Neural cell (in vitro differentiated cells): ENCODE results near the gene SMPD3. TPM values are rescaled to one million over a fixed set of nuclear protein-coding genes. Genes with fewer than 3 reads are reported as not detected.

Experiments used
- H2AFZ ChIP-seq: fragments of 200-600, 300-800 bp; sonication (generic), shearing (Covaris generic); 2 replicates; pipeline ENCODE4 v1.6.0; 2014; ENCODE audit warnings: low read depth, mild to moderate bottlenecking, antibody characterized with exemption, low read length, moderate library complexity
- H3F3A ChIP-seq: fragments of 200-600 bp; shearing (Covaris generic); 2 replicates; pipeline ENCODE4 v1.6.1; 2016; ENCODE audit warnings: mild to moderate bottlenecking, moderate library complexity, mixed read lengths, antibody characterized with exemption, low read length; ENCODE audit not compliant: insufficient read depth, poor library complexity, severe bottlenecking
- H3K27ac ChIP-seq: fragments of 200-600, 300-800 bp; sonication (generic), shearing (Covaris generic); 2 replicates; pipeline ENCODE4 v1.5.1; 2014; ENCODE audit warnings: mild to moderate bottlenecking, low read length, moderate library complexity
- H3K27me3 ChIP-seq: fragments of 300-800, 200-600 bp; sonication (generic), shearing (Covaris generic); 2 replicates; pipeline ENCODE4 v1.6.0; 2014; ENCODE audit warnings: mild to moderate bottlenecking, low read depth, low read length, moderate library complexity; ENCODE audit not compliant: insufficient read depth
- H3K36me3 ChIP-seq: fragments of 300-800, 200-600 bp; sonication (generic), shearing (Covaris generic); 2 replicates; pipeline ENCODE4 v1.5.1; 2014; ENCODE audit warnings: mild to moderate bottlenecking, antibody characterized with exemption, low read length, moderate library complexity; ENCODE audit not compliant: insufficient read depth
- H3K4me2 ChIP-seq: fragments of 300-800, 200-600 bp; sonication (generic), shearing (Covaris generic); 2 replicates; pipeline ENCODE4 v1.6.0; 2014; ENCODE audit warnings: mild to moderate bottlenecking, low read length
- H3K4me3 ChIP-seq: fragments of 300-800, 200-600 bp; sonication (generic), shearing (Covaris generic); 2 replicates; pipeline ENCODE4 v1.5.1; 2014; ENCODE audit warnings: mild to moderate bottlenecking, low read length, moderate library complexity
- H3K79me2 ChIP-seq: fragments of 200-600 bp; shearing (Covaris generic); replicated peaks from 2 replicates; pipeline ENCODE4 v1.6.0; 2014; ENCODE audit warnings: mild to moderate bottlenecking, low read length, moderate library complexity; ENCODE audit not compliant: insufficient read depth
- H3K9ac ChIP-seq: fragments of 300-800, 200-600 bp; sonication (generic), shearing (Covaris generic); 2 replicates; pipeline ENCODE4 v1.6.1; 2016; ENCODE audit warnings: mild to moderate bottlenecking, low read length, mixed read lengths
- H3K9me2 ChIP-seq: fragments of 200-600 bp; shearing (Covaris generic); 2 replicates; pipeline ENCODE4 v1.6.1; 2016; ENCODE audit warnings: mild to moderate bottlenecking, low read length, mixed read lengths; ENCODE audit not compliant: insufficient read depth
- H3K9me3 ChIP-seq: fragments of 200-600, 300-800 bp; sonication (generic), shearing (Covaris generic); 2 replicates; pipeline ENCODE4 v1.6.1; 2016; ENCODE audit warnings: mild to moderate bottlenecking, mixed run types, low read length, moderate library complexity, mixed read lengths
- H4K20me1 ChIP-seq: fragments of 200-600 bp; shearing (Covaris generic); 2 replicates; pipeline ENCODE4 v1.6.1; 2016; ENCODE audit warnings: mild to moderate bottlenecking, mixed run types; ENCODE audit not compliant: insufficient read depth
- EP300 ChIP-seq: fragments of 450-650 bp; conservative IDR thresholded peaks from 2 replicates; pipeline ENCODE4 v1.6.1; 2014; ENCODE audit warnings: antibody characterized with exemption, mild to moderate bottlenecking, moderate library complexity; ENCODE audit not compliant: poor library complexity, severe bottlenecking
- EZH2 ChIP-seq: fragments of 200-600, 300-800 bp; shearing (Covaris generic), sonication (generic); IDR thresholded peaks from 2 replicates; pipeline ENCODE4 v1.6.1; 2014; ENCODE audit warnings: antibody characterized with exemption, low read length, borderline replicate concordance, mild to moderate bottlenecking; ENCODE audit not compliant: insufficient read depth, poor library complexity, severe bottlenecking
- MXI1 ChIP-seq: fragments of 450-650 bp; conservative IDR thresholded peaks from 2 replicates; pipeline ENCODE4 v1.6.1; 2014; ENCODE audit warnings: antibody characterized with exemption, mild to moderate bottlenecking; ENCODE audit not compliant: poor library complexity, severe bottlenecking
- POLR2AphosphoS5 ChIP-seq: IDR thresholded peaks from 2 replicates; pipeline ENCODE4 v1.6.1; 2012
- RAD21 ChIP-seq: fragments of 450-650 bp; conservative IDR thresholded peaks from 2 replicates; pipeline ENCODE4 v1.6.1; 2014; ENCODE audit warnings: antibody characterized with exemption, mild to moderate bottlenecking, moderate library complexity
- REST ChIP-seq: IDR thresholded peaks from 2 replicates; pipeline ENCODE4 v1.6.1; 2012; ENCODE audit warnings: borderline replicate concordance
- SMC3 ChIP-seq: fragments of 450-650 bp; conservative IDR thresholded peaks from 2 replicates; pipeline ENCODE4 v1.6.1; 2014; ENCODE audit warnings: antibody characterized with exemption, mild to moderate bottlenecking, moderate library complexity; ENCODE audit not compliant: poor library complexity
- TAF1 ChIP-seq: IDR thresholded peaks from 2 replicates; pipeline ENCODE4 v1.6.1; 2012; ENCODE audit warnings: low read depth
- polyA plus RNA-seq: library from polyadenylated mRNA; depleted of rRNA; stranded (reverse); fragments of >200 nt; gene quantifications from 2 replicates; pipeline ENCODE4 v1.2.3, GENCODE V29; 2014
- TF ChIP-seq, protein P1 (sequence below): fragments of 450-650 bp; IDR thresholded peaks from 2 replicates; pipeline ENCODE4 v1.5.1; 2014; ENCODE audit warnings: antibody characterized with exemption, mild to moderate bottlenecking, moderate library complexity; ENCODE audit not compliant: poor library complexity, severe bottlenecking

SMPD3 gene
- polyA plus RNA-seq, 1 donor from 2014 or later: 42.7 TPM

GRCh38 chr16:68478526-68479250 lies 30.4 kb upstream of the SMPD3 start (continued):
- TF ChIP-seq REST (no peak), POLR2AphosphoS5 (no peak), EP300 (no peak)

DNA sequence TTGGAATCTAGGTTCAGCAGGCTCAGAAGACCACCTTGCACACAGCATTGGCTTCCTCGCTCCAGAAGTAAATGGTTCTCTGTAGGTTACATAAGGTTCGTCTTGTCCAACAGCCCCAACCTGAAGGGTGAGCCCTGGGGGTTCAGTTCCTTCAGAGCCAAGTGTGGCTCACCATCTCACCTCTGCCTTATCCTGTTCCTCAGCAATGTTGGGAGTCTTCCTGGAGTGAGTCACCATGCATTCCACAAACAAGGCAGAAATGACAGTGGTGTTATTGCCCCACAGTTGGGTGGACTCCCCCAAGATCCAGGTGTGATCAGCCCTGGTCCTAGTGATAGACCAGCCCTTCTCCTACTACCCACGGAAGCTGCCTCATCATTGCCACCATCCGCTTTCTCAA lies 26.8 kb upstream of the SMPD3 start:
- Histone ChIP-seq H3K9ac (no peak overlapping the region), H3K36me3 (no peaks in the 10 kb centered on the region), H3K9me3 (no peaks in the 10 kb centered on the region), H2AFZ (no peak overlapping the region), H4K20me1 (no peaks in the 10 kb centered on the region), H3K27ac (no peak overlapping the region), H3K4me2 (no peak overlapping the region), H3K9me2 (no peaks in the 10 kb centered on the region), H3F3A (no peaks in the 10 kb centered on the region), H3K4me3 (no peak overlapping the region), H3K79me2 (no peaks in the 10 kb centered on the region), H3K27me3 (no peaks in the 10 kb centered on the region)
- no peak for TF ChIP-seq EP300
- TF ChIP-seq POLR2AphosphoS5: no peak
- TF ChIP-seq RAD21: no peak
- no peak for TF ChIP-seq REST
- TF ChIP-seq SMC3: no peak
- no peak for TF ChIP-seq EZH2
- TF ChIP-seq, protein P1, sequence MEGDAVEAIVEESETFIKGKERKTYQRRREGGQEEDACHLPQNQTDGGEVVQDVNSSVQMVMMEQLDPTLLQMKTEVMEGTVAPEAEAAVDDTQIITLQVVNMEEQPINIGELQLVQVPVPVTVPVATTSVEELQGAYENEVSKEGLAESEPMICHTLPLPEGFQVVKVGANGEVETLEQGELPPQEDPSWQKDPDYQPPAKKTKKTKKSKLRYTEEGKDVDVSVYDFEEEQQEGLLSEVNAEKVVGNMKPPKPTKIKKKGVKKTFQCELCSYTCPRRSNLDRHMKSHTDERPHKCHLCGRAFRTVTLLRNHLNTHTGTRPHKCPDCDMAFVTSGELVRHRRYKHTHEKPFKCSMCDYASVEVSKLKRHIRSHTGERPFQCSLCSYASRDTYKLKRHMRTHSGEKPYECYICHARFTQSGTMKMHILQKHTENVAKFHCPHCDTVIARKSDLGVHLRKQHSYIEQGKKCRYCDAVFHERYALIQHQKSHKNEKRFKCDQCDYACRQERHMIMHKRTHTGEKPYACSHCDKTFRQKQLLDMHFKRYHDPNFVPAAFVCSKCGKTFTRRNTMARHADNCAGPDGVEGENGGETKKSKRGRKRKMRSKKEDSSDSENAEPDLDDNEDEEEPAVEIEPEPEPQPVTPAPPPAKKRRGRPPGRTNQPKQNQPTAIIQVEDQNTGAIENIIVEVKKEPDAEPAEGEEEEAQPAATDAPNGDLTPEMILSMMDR: no peak
- no peak for TF ChIP-seq MXI1
- no peak for TF ChIP-seq TAF1
